OCI-LY7 (cell line): Measurements from ENCODE around the gene ZGPAT. TPM values are rescaled to one million over a fixed set of nuclear protein-coding genes. Genes with fewer than 3 reads are reported as not detected.

Experiments
- BruUV-seq: library from RNA; stranded (reverse); fragments of 400-500 nt; replicated peaks from 2 replicates; lab custom pipeline; 2021; lab: Mats Ljungman, UMichigan
- CTCF ChIA-PET: fragments of 300-600 bp; sonication (Branson Sonifier 250); formaldehyde crosslinking; loops from one replicate; lab custom pipeline; 2022; ENCODE audit warnings: antibody characterized with exemption; ENCODE audit not compliant: unreplicated experiment; lab: Charles Lee
- POLR2A ChIA-PET: fragments of 300-600 bp; sonication (Branson Sonifier 250); formaldehyde crosslinking; loops from one replicate; lab custom pipeline; 2022; ENCODE audit warnings: antibody characterized with exemption; lab: Charles Lee
- DNase-seq: peaks from one replicate; pipeline ENCODE4 v3.0.0-alpha.2; 2015; ENCODE audit warnings: low spot score
- H2AFZ ChIP-seq: fragments of 200-600 bp; sonication (generic), shearing (Covaris generic); 2 replicates; pipeline ENCODE4 v1.6.1; 2014; ENCODE audit warnings: mild to moderate bottlenecking, antibody characterized with exemption, low read length, moderate library complexity
- H3K27ac ChIP-seq: fragments of 200-600 bp; sonication (generic); 2 replicates; pipeline ENCODE4 v1.5.1; 2014; ENCODE audit warnings: mixed run types, low read depth, mild to moderate bottlenecking, moderate library complexity, low read length, inconsistent platforms; ENCODE audit not compliant: poor library complexity, severe bottlenecking
- H3K36me3 ChIP-seq: fragments of 200-600 bp; sonication (generic); 2 replicates; pipeline ENCODE4 v1.6.1; 2014; ENCODE audit warnings: mild to moderate bottlenecking, antibody characterized with exemption, low read length, moderate library complexity, mixed read lengths; ENCODE audit not compliant: insufficient read depth
- H3K4me1 ChIP-seq: fragments of 200-600 bp; sonication (generic); 2 replicates; pipeline ENCODE4 v1.5.1; 2014; ENCODE audit warnings: mild to moderate bottlenecking, low read length; ENCODE audit not compliant: insufficient read depth, poor library complexity, severe bottlenecking
- H3K4me2 ChIP-seq: fragments of 200-600 bp; sonication (generic); 2 replicates; pipeline ENCODE4 v1.6.1; 2014; ENCODE audit warnings: mild to moderate bottlenecking, low read length
- H3K4me3 ChIP-seq: fragments of 200-600 bp; sonication (generic); 2 replicates; pipeline ENCODE4 v1.5.1; 2014; ENCODE audit warnings: mild to moderate bottlenecking, low read depth, low read length; ENCODE audit not compliant: poor library complexity, severe bottlenecking
- H3K79me2 ChIP-seq: fragments of 200-600 bp; sonication (generic); 2 replicates; pipeline ENCODE4 v1.6.1; 2016; ENCODE audit warnings: low read depth, mild to moderate bottlenecking, low read length, moderate library complexity, mixed read lengths; ENCODE audit not compliant: insufficient read depth
- H3K9me2 ChIP-seq: fragments of 200-600 bp; sonication (generic); 2 replicates; pipeline ENCODE4 v1.6.1; 2016; ENCODE audit warnings: mild to moderate bottlenecking, low read length, mixed read lengths; ENCODE audit not compliant: insufficient read depth
- H3K9me3 ChIP-seq: fragments of 200-600 bp; sonication (generic); 2 replicates; pipeline ENCODE4 v1.6.1; 2014; ENCODE audit warnings: mild to moderate bottlenecking, mixed run types, low read length, mixed read lengths
- H4K20me1 ChIP-seq: fragments of 200-600 bp; sonication (generic); 2 replicates; pipeline ENCODE4 v1.6.1; 2014; ENCODE audit warnings: mild to moderate bottlenecking, antibody characterized with exemption, low read length, moderate library complexity, mixed read lengths; ENCODE audit not compliant: insufficient read depth
- EZH2phosphoT487 ChIP-seq: fragments of 200-600 bp; sonication (generic); IDR thresholded peaks from 2 replicates; pipeline ENCODE4 v1.6.1; 2018; ENCODE audit warnings: low read depth, borderline replicate concordance, mild to moderate bottlenecking, mixed run types, antibody characterized with exemption, low read length, moderate library complexity, mixed read lengths
- intact Hi-C: fragments of 100-400 bp; cut with micrococcal nuclease; formaldehyde crosslinking; loops from one replicate; pipeline ENCODE4 v1.10.0; 2022; ENCODE audit not compliant: unreplicated experiment
- total RNA-seq, 2 experiments: library from RNA; depleted of rRNA in 1 of 2; stranded (reverse); fragments of >200 nt in 1 of 2; shearing (Covaris generic) in 1 of 2; gene quantifications; 2 replicates each; pipeline ENCODE4 v1.2.3, GENCODE V29; 2014 to 2022
- TF ChIP-seq, protein P1 (sequence below): fragments of 200-600 bp; sonication (generic); conservative IDR thresholded peaks from 2 replicates; pipeline ENCODE4 v1.5.1; 2014; ENCODE audit warnings: mild to moderate bottlenecking, antibody characterized with exemption, low read length, moderate library complexity, mixed read lengths

Gene ZGPAT
- total RNA-seq, 2 experiments from 2014 or later, result 43.9 to 55.4 TPM

DNA sequence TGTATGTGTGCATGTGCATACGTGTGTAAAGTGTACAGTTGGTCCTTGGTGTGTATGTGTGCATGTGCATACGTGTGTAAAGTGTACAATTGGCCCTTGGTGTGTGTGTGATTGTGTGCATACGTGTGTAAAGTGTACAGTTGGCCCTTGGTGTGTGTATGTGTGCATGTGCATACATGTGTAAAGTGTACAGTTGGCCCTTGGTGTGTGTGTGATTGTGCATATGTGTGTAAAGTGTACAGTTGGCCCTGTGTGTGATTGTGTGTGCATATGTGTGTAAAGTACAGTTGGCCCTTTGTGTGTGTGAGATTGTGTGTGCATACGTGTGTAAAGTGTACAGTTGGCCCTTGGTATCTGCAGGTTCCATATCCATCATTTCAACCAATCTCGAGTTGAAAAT, 23.6 kb downstream of the ZGPAT start:
- peaks cover 25% of the 10 kb centered on the region for H3K79me2 ChIP-seq
- intact Hi-C loops, result no loop called here
- TF ChIP-seq, protein P1, sequence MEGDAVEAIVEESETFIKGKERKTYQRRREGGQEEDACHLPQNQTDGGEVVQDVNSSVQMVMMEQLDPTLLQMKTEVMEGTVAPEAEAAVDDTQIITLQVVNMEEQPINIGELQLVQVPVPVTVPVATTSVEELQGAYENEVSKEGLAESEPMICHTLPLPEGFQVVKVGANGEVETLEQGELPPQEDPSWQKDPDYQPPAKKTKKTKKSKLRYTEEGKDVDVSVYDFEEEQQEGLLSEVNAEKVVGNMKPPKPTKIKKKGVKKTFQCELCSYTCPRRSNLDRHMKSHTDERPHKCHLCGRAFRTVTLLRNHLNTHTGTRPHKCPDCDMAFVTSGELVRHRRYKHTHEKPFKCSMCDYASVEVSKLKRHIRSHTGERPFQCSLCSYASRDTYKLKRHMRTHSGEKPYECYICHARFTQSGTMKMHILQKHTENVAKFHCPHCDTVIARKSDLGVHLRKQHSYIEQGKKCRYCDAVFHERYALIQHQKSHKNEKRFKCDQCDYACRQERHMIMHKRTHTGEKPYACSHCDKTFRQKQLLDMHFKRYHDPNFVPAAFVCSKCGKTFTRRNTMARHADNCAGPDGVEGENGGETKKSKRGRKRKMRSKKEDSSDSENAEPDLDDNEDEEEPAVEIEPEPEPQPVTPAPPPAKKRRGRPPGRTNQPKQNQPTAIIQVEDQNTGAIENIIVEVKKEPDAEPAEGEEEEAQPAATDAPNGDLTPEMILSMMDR, result no peak
- TF ChIP-seq EZH2phosphoT487, result no peak

DNA sequence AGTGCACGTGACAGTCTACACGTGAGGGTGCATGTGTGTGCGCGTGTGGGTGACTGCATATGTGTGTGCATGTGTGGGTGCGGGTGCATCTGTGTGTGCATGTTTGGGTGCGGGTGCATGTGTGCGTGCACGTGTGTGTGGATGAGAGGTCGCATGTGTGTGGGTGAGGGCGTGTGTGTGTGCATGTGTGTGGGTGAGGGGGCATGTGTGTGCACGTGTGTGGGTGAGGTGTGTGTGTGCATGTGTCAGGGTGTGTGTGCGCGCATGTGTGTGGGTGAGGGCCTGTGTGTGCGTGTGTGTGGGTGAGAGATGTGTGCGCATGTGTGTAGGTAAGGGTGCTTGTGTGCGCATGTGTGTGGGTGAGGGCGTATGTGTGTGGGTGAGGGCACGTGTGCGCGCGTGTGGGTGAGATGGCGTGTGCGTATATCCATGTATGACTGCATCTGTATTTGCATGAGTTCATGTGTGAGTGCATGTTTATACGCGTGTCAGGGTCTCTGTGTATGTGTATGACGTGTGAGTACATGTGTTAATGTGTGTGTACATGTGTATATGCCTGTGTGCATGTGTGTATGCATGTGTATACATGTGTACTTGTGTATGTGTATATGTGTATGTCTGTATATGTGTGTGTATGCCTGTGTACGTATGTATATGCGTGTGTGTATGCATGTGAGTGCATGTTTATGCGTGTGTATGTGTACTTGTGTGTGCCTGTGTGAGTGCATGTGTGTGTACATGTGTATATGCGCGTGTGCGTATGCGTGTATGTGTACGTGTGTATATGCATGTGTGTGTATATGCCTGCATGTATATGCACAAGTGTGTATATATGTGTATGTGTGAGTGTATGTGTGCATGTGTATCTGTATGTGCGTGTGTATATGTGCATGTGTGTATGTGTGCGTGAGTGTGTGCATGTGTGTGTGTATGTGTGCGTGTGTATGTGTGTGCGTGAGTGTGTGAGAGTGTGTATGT, 24.6 kb downstream of the ZGPAT start:
- Histone ChIP-seq H3K9me2 (no peaks in the 10 kb centered on the region), H3K27ac (peak overlapping the region; percentile 97), H3K36me3 (peaks cover 57% of the 10 kb centered on the region), H3K79me2 (peaks cover 17% of the 10 kb centered on the region), H2AFZ (no peak overlapping the region), H3K4me3 (peak overlapping the region; percentile 55), H3K4me2 (peak overlapping the region; percentile 77), H3K4me1 (peaks cover 77% of the 10 kb centered on the region), H3K9me3 (no peaks in the 10 kb centered on the region), H4K20me1 (no peaks in the 10 kb centered on the region)
- ChIA-PET POLR2A (no interaction called here), CTCF (no interaction called here)
- intact Hi-C loops, result no loop called here
- DNase-seq, result no peak
- no TSS peak for BruUV-seq
- TF ChIP-seq EZH2phosphoT487, result no peak
- TF ChIP-seq, protein P1, result no peak

More for the DNA sequence above, 23.6 kb downstream of the ZGPAT start:
- peaks cover 61% of the 10 kb centered on the region for H3K36me3 ChIP-seq
- H3K27ac ChIP-seq, result peak overlapping the region; percentile 97
- H4K20me1 ChIP-seq, result no peaks in the 10 kb centered on the region
- no peak overlapping the region for H2AFZ ChIP-seq
- peak overlapping the region; percentile 55 for H3K4me3 ChIP-seq
- no peaks in the 10 kb centered on the region for H3K9me2 ChIP-seq
- DNase-seq, result no peak
- peaks cover 77% of the 10 kb centered on the region for H3K4me1 ChIP-seq
- ChIA-PET POLR2A (no interaction called here), CTCF (no interaction called here)
- peak overlapping the region; percentile 77 for H3K4me2 ChIP-seq
- BruUV-seq, result no TSS peak
- H3K9me3 ChIP-seq, result peaks cover 7% of the 10 kb centered on the region; the same call in 1 of the 2 replicates

DNA sequence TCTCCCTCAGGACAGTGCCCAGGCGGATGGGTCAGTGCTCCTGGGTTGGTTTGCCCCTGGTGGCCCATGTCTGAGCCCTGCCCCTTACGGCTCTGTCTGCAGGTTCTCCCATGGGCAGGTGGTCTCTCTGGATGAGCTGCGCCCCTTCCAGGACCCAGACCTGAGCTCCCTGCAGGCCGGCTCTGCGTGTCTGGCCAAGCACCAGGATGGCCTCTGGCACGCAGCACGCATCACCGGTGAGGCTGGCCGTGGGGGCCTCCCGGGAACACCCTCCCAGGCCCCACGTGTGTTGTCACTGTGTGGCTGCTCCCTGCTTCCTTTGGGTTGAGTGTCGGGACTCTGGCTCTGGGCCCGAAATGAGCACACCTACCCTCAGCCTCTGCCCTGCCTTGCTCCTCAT, 25.3 kb downstream of the ZGPAT start:
- TF ChIP-seq, protein P1, result no peak
- TF ChIP-seq EZH2phosphoT487, result no peak
- DNase-seq, result no peak
- Histone ChIP-seq H2AFZ (no peak overlapping the region), H4K20me1 (no peaks in the 10 kb centered on the region), H3K9me3 (no peaks in the 10 kb centered on the region), H3K4me1 (peaks cover 77% of the 10 kb centered on the region), H3K4me2 (no peak overlapping the region), H3K9me2 (no peaks in the 10 kb centered on the region), H3K27ac (peak overlapping the region; percentile 97), H3K36me3 (peaks cover 58% of the 10 kb centered on the region), H3K79me2 (peaks cover 17% of the 10 kb centered on the region), H3K4me3 (no peak overlapping the region)
- no TSS peak for BruUV-seq
- intact Hi-C loops, result no loop called here
- ChIA-PET POLR2A (no interaction called here), CTCF (no interaction called here)
